22Rv1 (cell line): ENCODE results near the gene ASTN2.

Experiments
- ZFX ChIP-seq: fragments of 450-650 bp; IDR thresholded peaks from 2 replicates; pipeline ENCODE4 v1.6.1; 2017; ENCODE audit warnings: antibody characterized with exemption, borderline replicate concordance
- TF ChIP-seq, protein P1 (sequence below): fragments of 450-650 bp; IDR thresholded peaks from 2 replicates; pipeline ENCODE4 v1.5.1; 2017; ENCODE audit warnings: mild to moderate bottlenecking

DNA sequence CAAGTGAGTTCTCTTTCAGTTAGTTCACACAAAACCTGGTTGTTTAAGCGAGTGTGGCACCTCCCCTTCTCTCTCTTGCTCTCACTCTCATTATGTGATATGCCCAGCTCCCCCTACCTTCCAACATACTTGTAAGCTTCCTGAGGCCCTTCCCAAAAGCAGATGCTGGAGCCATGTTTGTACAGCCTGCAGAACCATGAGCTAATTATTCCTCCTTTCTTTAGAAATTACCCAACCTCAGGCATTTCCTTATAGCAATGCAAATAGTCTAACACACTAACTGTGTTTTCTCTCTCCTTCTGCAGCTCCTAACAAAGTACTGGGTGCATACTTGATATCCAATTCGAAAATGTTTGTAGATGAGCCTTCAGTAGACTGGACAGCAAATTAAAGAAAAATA lies 665.1 kb downstream of the ASTN2 start:
- TF ChIP-seq, protein P1, sequence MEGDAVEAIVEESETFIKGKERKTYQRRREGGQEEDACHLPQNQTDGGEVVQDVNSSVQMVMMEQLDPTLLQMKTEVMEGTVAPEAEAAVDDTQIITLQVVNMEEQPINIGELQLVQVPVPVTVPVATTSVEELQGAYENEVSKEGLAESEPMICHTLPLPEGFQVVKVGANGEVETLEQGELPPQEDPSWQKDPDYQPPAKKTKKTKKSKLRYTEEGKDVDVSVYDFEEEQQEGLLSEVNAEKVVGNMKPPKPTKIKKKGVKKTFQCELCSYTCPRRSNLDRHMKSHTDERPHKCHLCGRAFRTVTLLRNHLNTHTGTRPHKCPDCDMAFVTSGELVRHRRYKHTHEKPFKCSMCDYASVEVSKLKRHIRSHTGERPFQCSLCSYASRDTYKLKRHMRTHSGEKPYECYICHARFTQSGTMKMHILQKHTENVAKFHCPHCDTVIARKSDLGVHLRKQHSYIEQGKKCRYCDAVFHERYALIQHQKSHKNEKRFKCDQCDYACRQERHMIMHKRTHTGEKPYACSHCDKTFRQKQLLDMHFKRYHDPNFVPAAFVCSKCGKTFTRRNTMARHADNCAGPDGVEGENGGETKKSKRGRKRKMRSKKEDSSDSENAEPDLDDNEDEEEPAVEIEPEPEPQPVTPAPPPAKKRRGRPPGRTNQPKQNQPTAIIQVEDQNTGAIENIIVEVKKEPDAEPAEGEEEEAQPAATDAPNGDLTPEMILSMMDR, result no peak
- no peak for TF ChIP-seq ZFX
